ENCODE results near the gene KCNQ1. TPM values are rescaled to one million over a fixed set of nuclear protein-coding genes. Genes with fewer than 3 reads are reported as not detected.
A peak's percentile ranks its signal among the peaks of the same experiment; 100 is the strongest.

KCNQ1 gene
- total RNA-seq, 1 experiment from 2014 or later, result 2.5 TPM

DNA sequence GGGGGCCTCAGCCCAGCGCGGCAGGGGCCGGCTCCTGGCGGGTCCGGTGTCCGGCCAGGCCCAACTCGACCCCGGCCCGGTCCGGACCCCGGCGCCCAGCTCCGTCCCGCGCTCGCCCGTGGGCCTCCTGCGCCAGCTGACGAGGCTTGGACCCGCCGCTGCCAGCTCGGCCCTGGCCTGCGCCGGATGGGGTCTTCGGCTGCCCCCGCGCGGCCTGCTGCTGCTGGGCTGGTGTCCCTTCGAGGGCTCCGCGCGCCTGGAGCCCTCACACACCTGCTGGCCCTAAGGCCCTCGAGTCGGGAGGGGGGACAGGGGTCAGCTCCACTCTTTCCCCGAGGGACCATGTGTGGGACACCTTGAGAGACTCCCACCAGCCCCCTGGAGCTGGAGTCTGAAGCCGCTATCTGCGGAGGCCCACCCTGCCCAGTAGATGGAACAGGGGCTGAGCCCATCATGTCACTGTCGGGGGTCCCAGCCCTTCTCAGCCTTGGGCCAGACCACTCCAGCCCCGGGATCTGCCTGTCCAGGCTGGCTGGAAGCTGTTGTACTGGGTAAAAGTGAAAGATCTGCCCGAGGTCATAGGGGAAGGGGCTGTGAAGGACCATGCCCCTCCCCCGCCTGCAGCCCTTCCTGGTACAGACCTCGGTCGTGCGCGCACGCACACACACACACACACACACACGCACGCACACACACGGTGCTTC, 441.5 kb downstream of the KCNQ1 start (continued):
- TF ChIP-seq, protein P1, sequence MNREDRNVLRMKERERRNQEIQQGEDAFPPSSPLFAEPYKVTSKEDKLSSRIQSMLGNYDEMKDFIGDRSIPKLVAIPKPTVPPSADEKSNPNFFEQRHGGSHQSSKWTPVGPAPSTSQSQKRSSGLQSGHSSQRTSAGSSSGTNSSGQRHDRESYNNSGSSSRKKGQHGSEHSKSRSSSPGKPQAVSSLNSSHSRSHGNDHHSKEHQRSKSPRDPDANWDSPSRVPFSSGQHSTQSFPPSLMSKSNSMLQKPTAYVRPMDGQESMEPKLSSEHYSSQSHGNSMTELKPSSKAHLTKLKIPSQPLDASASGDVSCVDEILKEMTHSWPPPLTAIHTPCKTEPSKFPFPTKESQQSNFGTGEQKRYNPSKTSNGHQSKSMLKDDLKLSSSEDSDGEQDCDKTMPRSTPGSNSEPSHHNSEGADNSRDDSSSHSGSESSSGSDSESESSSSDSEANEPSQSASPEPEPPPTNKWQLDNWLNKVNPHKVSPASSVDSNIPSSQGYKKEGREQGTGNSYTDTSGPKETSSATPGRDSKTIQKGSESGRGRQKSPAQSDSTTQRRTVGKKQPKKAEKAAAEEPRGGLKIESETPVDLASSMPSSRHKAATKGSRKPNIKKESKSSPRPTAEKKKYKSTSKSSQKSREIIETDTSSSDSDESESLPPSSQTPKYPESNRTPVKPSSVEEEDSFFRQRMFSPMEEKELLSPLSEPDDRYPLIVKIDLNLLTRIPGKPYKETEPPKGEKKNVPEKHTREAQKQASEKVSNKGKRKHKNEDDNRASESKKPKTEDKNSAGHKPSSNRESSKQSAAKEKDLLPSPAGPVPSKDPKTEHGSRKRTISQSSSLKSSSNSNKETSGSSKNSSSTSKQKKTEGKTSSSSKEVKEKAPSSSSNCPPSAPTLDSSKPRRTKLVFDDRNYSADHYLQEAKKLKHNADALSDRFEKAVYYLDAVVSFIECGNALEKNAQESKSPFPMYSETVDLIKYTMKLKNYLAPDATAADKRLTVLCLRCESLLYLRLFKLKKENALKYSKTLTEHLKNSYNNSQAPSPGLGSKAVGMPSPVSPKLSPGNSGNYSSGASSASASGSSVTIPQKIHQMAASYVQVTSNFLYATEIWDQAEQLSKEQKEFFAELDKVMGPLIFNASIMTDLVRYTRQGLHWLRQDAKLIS (CRISPR knock-in tag; IDR thresholded peaks at IDR 0.05; ENCODE audit: borderline replicate concordance), result 0 out of 2 replicates have a peak, but pooled peaks have one; percentile 28
- TF ChIP-seq, protein P2, sequence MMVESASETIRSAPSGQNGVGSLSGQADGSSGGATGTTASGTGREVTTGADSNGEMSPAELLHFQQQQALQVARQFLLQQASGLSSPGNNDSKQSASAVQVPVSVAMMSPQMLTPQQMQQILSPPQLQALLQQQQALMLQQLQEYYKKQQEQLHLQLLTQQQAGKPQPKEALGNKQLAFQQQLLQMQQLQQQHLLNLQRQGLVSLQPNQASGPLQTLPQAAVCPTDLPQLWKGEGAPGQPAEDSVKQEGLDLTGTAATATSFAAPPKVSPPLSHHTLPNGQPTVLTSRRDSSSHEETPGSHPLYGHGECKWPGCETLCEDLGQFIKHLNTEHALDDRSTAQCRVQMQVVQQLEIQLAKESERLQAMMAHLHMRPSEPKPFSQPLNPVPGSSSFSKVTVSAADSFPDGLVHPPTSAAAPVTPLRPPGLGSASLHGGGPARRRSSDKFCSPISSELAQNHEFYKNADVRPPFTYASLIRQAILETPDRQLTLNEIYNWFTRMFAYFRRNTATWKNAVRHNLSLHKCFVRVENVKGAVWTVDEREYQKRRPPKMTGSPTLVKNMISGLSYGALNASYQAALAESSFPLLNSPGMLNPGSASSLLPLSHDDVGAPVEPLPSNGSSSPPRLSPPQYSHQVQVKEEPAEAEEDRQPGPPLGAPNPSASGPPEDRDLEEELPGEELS (CRISPR knock-in tag; IDR thresholded peaks at IDR 0.05), result peak; percentile 57; the same call in 1 of the 2 replicates
- TF ChIP-seq, protein P3, sequence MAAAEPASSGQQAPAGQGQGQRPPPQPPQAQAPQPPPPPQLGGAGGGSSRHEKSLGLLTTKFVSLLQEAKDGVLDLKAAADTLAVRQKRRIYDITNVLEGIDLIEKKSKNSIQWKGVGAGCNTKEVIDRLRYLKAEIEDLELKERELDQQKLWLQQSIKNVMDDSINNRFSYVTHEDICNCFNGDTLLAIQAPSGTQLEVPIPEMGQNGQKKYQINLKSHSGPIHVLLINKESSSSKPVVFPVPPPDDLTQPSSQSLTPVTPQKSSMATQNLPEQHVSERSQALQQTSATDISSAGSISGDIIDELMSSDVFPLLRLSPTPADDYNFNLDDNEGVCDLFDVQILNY (CRISPR knock-in tag; IDR thresholded peaks at IDR 0.05), result 0 out of 2 replicates have a peak, but pooled peaks have one; percentile 24
- peak; percentile 70; the same call in 1 of the 2 replicates for TF ChIP-seq ZNF138 (CRISPR knock-in tag; conservative IDR thresholded peaks at IDR 0.05)
- 0 out of 2 replicates have a peak, but pooled peaks have one; percentile 20 for TF ChIP-seq FOXK1 (CRISPR knock-in tag; IDR thresholded peaks at IDR 0.05)
- TF ChIP-seq FOXP1 (CRISPR knock-in tag; IDR thresholded peaks at IDR 0.05; ENCODE audit: borderline replicate concordance), result peak; percentile 61; the same call in 1 of the 2 replicates

DNA sequence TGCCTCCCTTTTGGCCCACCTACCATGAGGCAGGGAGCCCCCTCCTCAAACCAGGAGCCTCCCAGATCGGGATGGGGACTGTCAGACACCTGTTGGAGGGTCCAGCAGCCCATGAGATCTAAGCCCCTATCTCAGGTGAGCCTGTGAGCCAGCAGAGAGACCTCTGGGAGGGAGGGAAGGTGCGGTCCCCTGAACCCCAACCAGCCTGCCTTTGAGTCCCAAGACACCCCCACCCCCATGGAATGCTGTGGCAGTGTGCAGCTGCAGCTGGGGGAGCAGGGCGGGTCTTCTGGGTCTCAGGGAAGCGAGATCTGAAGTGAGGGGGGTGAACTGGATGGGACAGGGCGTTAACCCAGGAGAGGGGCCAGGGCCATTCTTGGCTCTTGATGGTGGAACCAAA, 442.1 kb downstream of the KCNQ1 start:
- ChIA-PET POLR2A (no interaction called here), CTCF (interaction anchor here (0.6 to 12.8 kb wide), 11 partner anchors 16 to 466 kb away, joined by 3 to 369 read pairs (median 4); partner anchors contain the start of gene PHLDA2)
- no peak overlapping the region for H3K27ac Mint-ChIP-seq
- no peak for DNase-seq (ENCODE audit: low spot score)
- no peaks in the 10 kb centered on the region for H3K9me3 Mint-ChIP-seq
- no peak for ATAC-seq
- peak overlapping the region; percentile 16; the same call in 1 of the 2 replicates for H3K4me3 Mint-ChIP-seq
- H3K27me3 Mint-ChIP-seq (ENCODE audit: low read depth), result peaks cover 54% of the 10 kb centered on the region
- peaks cover 34% of the 10 kb centered on the region for H3K4me1 Mint-ChIP-seq
- 0 out of 2 replicates have a peak, but pooled peaks cover 4% of the 10 kb centered on the region for H3K36me3 Mint-ChIP-seq
- TF ChIP-seq EMX1 (CRISPR knock-in tag; IDR thresholded peaks at IDR 0.05) (no peak), ZNF121 (CRISPR knock-in tag; IDR thresholded peaks at IDR 0.05) (no peak), CREB1 (CRISPR knock-in tag; IDR thresholded peaks at IDR 0.05) (no peak), JUN (CRISPR knock-in tag; IDR thresholded peaks at IDR 0.05) (no peak), TEAD1 (CRISPR knock-in tag; IDR thresholded peaks at IDR 0.05) (no peak), OVOL2 (CRISPR knock-in tag; IDR thresholded peaks at IDR 0.05; ENCODE audit: borderline replicate concordance) (no peak), ZNF671 (CRISPR knock-in tag; IDR thresholded peaks at IDR 0.05) (no peak), GABPB1 (CRISPR knock-in tag; IDR thresholded peaks at IDR 0.05) (no peak), GTF2I (CRISPR knock-in tag; conservative IDR thresholded peaks at IDR 0.05) (no peak), IRF2 (CRISPR knock-in tag; IDR thresholded peaks at IDR 0.05; ENCODE audit: borderline replicate concordance, low read depth) (no peak), FOXP1 (CRISPR knock-in tag; IDR thresholded peaks at IDR 0.05; ENCODE audit: borderline replicate concordance) (no peak), NFATC4 (CRISPR knock-in tag; IDR thresholded peaks at IDR 0.05) (no peak), CBFB (CRISPR knock-in tag; IDR thresholded peaks at IDR 0.05; ENCODE audit: low read depth) (no peak)
- TF ChIP-seq, protein P4, sequence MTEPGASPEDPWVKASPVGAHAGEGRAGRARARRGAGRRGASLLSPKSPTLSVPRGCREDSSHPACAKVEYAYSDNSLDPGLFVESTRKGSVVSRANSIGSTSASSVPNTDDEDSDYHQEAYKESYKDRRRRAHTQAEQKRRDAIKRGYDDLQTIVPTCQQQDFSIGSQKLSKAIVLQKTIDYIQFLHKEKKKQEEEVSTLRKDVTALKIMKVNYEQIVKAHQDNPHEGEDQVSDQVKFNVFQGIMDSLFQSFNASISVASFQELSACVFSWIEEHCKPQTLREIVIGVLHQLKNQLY (CRISPR knock-in tag; IDR thresholded peaks at IDR 0.05), result no peak
- TF ChIP-seq, protein P5, sequence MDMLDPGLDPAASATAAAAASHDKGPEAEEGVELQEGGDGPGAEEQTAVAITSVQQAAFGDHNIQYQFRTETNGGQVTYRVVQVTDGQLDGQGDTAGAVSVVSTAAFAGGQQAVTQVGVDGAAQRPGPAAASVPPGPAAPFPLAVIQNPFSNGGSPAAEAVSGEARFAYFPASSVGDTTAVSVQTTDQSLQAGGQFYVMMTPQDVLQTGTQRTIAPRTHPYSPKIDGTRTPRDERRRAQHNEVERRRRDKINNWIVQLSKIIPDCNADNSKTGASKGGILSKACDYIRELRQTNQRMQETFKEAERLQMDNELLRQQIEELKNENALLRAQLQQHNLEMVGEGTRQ (CRISPR knock-in tag; IDR thresholded peaks at IDR 0.05), result no peak
- TF ChIP-seq, protein P2 (CRISPR knock-in tag; IDR thresholded peaks at IDR 0.05), result no peak
- TF ChIP-seq, protein P6, sequence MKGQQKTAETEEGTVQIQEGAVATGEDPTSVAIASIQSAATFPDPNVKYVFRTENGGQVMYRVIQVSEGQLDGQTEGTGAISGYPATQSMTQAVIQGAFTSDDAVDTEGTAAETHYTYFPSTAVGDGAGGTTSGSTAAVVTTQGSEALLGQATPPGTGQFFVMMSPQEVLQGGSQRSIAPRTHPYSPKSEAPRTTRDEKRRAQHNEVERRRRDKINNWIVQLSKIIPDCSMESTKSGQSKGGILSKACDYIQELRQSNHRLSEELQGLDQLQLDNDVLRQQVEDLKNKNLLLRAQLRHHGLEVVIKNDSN (CRISPR knock-in tag; IDR thresholded peaks at IDR 0.05), result no peak

Measured in WTC11 (cell line).